GM12872 (cell line): ENCODE results near the gene RASGEF1C.

Experiments
- TF ChIP-seq, protein P1 (sequence below): IDR thresholded peaks from 3 replicates; pipeline ENCODE4 v1.5.1; 2011; ENCODE audit warnings: low read depth, mild to moderate bottlenecking, low read length, moderate library complexity; ENCODE audit not compliant: insufficient read depth

The RASGEF1C gene

DNA sequence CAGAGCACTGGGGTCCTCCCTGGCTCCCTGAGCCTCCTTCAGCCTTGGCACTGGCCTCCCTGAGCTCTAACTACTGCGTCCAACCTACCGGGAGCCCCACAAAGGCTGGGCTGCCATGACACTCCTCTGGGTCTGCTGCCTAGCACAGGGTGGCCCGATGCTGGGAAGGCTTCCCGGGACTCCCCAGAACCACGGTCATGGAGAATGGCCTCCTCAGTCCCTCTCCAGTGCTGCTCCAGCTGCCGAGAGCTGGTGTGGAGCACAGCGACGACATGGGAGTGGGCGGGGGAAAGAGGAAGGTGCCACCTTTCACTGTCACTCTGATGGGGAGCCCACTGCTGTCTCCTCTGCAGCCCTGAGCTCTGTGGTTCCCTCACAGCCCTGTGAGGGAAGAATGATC lies 76.0 kb downstream of the RASGEF1C start:
- TF ChIP-seq, protein P1, sequence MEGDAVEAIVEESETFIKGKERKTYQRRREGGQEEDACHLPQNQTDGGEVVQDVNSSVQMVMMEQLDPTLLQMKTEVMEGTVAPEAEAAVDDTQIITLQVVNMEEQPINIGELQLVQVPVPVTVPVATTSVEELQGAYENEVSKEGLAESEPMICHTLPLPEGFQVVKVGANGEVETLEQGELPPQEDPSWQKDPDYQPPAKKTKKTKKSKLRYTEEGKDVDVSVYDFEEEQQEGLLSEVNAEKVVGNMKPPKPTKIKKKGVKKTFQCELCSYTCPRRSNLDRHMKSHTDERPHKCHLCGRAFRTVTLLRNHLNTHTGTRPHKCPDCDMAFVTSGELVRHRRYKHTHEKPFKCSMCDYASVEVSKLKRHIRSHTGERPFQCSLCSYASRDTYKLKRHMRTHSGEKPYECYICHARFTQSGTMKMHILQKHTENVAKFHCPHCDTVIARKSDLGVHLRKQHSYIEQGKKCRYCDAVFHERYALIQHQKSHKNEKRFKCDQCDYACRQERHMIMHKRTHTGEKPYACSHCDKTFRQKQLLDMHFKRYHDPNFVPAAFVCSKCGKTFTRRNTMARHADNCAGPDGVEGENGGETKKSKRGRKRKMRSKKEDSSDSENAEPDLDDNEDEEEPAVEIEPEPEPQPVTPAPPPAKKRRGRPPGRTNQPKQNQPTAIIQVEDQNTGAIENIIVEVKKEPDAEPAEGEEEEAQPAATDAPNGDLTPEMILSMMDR: no peak

- TF ChIP-seq, protein P1: no peak
These were observed 77.9 kb downstream of the RASGEF1C start for GRCh38 chr5:180130876-180131740.

- TF ChIP-seq, protein P1: no peak
These were observed 78.6 kb downstream of the RASGEF1C start for GRCh38 chr5:180130291-180130869.

- TF ChIP-seq, protein P1: no peak
These were observed 79.5 kb downstream of the RASGEF1C start for GRCh38 chr5:180129291-180130190.

DNA sequence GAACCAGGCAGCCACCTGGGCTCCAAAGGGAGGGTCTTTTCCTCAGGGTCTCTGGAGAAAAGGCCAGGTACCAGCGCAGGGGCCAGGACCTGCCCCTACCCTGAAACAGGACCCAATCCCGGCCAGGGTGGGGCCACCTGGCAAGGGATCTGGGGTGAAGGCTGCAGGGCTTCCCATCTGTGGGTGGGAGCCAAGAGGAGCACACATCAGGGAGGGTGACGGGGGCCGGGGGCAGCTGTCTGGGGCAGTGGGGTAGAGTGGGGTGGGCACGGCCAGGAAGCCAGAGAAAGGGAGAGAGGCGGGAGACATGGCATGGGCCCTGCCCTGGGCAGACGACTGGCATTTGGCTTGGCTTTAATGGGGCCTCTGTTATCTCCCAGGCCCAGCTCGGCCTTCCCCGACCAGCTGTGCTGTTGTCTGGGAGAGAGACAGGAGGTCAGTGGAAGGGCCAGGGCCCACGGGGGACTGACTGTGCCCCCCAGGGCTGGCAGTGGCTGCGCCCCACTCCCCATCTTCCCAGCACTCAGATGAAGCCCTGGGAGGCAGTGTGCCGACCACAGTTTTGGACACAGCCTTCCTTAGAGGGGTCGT lies 80.2 kb downstream of the RASGEF1C start:
- TF ChIP-seq, protein P1: no peak

GRCh38 chr5:180127682-180128670 lies 81.0 kb downstream of the RASGEF1C start:
- TF ChIP-seq, protein P1: no peak
